GM21737 (cell line): ENCODE results near the gene ARSA.
"Not testable (repeated sequence)": the region's sequence is repeated elsewhere in the genome, so short reads cannot be mapped to it uniquely, and the experiment has no call there.

Experiments
- ATAC-seq: cut with Tn5 transposase; IDR thresholded peaks from one replicate; pipeline ENCODE4 v1.9.1; 2021; ENCODE audit warnings: mild to moderate bottlenecking, moderate library complexity; ENCODE audit not compliant: unreplicated experiment

The ARSA gene

DNA sequence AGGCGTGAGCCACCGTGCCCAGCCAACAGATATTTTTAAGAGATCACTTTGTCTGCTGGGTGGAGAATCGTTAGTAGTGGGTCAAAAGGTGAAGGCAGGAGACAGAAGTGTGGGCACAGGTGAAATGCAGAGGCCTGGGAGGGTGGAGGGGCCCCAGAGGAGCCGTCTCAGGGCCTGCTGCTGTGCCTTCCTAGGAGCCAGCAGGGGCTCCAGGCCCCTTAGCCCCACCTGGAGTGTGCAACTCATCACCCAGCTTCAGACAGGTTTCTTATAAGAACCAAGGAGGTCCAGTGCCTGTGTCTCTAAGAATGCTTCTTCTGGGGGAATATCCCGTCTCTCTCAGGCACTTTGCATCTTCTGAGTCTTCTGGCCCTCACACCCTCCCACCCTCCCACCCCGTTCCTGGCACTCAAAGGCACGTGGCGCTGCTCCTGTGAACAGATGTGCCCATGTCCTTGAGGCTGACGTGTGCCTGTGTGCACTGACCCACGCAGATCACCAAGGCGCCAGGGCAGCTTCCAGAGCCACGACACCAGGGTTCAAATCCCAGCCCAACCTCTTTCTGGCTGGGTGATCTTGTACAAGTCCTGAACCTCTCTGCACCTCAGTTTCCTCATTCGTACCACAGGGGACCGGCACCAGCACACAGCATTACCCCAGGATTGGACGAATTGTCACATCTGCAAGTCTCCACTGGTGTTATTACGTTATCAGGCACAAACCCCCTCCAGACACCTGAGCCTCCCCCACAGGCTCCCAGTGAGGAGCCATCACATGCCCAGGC is 3.4 kb downstream of the ARSA start:
- no peak for ATAC-seq

DNA sequence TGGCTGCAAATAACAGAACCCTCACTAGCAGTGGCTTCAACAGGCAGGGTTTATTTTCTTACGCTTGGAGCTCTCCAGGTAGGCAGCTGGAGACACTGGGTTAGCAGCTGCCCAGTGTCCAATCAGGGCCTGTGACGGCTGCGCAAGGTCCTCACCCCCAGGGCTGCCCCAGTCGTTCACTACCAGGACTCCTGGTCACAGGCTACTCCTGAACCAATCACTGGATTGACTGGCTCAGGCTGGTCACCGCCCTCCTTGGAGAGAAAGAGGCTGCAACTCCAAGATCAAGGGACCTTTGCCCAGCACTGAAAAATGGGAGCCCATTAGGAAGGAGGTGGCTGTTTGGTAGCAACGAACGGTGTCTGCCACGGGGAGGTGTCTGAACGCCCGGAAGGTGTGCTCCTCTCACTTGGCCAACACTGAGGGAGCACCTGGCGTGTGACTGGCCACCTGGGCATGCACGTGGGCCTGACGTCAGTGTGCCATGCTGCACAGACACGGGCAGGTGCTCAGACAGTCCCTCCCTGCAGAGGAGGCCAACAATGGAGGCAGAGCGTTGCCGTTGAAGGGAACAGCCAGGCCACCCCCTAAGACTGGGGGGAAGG is 5.1 kb downstream of the ARSA start:
- ATAC-seq: no peak

DNA sequence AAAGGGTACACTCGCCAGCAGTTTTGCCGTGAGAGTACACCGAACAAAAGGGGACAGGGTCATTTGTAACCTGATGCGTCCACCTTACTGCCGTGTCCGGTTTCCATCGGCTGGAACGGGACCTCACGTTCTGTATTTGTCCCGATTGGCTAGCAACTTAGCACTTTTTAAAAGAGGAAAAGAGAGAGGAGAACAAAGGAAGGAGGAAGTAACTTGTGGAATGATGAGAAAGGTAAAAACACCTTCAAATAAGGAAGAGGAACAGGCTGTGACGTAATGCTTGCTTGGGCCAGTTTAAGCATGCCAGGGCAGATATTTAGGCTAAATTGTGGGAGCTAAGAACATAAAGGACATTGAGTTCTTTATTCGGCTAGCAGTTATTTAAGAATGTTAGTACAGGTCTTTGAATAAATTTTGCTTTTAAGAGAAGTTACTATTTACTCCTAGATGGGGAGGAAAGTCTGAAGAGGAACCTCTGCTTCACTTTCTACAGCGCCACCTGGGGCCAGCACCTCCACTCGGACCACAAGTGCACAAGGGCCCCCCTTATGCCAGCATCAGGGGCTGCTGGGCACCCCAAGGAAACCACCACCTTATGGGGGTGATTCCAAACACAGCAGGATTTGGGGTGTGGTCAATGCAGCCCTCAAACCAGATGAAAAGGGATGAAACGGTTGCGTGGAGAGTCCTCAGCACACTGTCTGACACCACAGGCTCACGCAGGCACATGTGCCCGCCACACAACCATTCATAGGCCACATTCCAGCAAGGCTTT is 5.8 kb downstream of the ARSA start:
- no peak for ATAC-seq

DNA sequence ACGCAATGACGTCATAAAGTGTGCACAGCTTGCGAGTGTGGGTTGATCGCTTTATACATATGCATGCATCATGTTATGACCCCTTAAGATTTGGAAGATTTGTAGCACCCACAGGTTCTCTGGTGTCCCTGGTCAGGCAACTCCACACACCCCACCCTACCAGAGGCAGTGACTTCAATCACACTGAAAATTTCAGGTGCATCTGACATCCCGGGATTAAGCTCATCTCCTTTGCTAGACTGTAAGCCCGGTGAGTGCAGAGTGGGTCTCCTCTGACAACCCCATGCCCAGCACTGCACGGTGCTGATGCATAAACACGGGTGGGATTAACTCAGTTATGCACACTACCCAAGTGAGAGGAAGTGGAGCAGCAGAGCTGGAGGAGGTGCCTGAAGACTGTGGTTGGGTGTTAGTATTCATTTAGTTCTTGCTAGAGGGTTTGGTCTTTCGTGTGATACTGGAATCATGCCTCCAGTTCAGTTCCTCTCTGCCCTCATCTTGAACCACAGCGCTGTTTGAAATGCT is 6.5 kb downstream of the ARSA start:
- peak; percentile 38 for ATAC-seq

DNA sequence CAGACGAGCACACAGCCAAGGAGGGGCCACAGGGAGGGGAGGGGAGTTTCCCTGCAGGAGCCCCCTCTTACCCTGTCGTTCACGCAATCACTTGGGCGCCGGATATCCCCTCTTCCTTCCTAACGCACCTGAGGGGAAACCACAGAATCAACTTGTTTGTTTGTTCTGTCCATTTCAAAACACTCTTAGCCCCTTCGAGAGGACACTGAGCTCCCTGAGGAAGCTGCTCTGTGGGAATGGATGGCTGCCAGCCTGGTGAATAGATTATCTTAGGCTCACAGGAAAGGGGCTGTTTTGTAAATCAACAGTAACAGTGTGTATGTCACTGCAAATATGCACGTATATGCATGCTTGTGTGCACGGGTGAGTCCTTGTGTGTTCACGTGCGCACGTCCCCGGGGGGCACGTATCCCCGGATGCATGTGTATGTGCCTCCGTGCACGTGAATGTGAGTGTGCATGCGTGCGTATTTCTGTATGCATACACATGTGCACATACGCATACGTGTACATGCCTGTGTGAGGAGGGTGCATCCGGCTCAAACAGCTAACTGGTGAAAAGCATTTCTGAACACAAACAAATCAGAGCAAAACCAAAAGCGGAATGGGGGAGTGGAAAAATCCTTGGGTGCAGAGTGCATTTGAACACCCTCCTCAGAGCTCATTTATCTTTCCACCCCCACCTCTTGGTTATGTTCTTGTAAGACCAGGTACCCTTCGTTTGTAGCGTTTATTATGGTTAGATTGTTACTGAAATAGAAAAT is 7.2 kb downstream of the ARSA start:
- ATAC-seq: peak; percentile 54

DNA sequence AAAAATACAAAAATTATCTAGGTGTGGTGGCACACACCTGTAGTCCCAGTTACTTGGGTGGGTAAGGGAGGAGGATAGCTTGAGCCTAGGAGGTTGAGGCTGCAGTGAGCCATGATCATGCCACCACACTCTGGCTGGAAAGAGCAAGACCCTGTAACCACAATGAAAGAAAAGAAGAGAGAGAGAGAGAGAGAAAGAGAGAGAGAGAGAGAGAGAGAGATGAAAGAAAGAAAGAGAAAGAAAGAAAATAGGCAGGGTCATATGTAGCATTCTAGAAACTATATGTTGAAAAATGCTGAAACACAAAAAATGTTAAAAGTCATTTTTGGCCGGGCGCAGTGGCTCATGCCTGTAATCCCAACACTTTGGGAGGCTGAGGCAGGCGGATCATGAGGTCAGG is 13.7 kb downstream of the ARSA start:
- not testable (repeated sequence) for ATAC-seq

DNA sequence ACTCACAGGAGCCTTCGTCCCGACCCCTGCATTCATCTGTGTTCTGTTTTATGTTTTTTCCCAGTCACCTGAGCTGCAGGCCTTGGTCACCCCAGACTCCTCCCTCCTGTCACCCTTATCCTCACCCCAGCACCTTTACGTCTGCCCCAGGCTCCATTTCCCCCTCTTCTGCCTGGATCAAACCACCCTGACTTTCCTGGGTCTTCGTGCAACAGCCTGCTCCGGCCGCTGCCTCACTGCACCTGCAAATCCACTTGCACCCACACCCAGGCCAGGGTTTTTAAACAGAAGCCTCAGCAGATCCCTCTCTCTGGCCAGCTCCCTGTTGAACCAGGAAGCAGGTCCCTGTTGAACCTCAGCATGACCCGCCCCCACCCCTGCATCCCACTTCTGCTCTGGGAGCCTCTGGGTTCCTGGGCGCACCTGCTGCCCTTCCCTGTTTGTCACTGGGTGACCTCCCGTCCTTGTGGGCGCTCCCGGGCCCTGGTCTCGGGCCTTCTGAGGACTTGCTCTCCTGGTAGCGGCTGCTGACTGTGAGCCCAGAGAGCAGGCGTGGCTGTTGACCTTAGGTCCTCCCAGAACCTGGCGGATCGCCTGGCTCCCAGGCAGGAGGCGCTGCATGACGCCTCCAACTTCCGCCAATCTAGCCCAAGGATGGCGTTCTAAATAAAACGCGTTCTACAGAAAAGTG is 14.5 kb downstream of the ARSA start:
- no peak for ATAC-seq

DNA sequence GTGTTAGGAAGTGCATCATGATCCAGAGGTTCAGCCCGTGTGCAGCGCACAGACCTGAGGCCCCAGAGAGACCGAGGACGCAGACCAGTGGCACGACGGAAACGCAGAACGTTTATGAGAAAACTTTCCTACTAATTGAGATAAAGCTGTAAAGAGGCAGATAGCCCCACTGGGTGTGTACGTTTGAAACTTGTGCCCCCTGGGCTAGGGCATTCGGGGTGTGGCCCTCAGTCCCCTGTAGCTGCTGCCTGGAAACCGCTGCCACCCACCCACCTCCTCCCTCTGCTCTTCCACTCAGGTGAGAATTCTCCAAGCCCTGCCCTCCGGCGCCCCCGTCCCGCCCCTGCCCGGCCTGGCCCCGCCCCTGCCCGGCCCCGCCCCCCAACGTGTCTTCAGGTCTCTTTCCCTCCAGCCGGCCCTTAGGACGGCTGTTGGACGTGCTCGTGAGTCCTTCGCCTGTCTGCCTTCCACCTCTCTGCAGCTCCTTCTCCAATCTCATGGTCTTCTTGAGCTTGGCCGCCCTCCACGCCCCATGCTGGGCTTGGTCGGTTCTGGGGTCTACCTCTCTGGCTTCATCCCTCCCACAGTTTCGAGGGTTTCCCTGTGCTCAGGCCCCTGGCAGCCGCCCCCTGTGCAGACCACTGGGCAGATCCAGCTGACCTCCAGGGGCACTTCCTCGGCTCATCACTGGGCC is 15.3 kb downstream of the ARSA start:
- no peak for ATAC-seq

DNA sequence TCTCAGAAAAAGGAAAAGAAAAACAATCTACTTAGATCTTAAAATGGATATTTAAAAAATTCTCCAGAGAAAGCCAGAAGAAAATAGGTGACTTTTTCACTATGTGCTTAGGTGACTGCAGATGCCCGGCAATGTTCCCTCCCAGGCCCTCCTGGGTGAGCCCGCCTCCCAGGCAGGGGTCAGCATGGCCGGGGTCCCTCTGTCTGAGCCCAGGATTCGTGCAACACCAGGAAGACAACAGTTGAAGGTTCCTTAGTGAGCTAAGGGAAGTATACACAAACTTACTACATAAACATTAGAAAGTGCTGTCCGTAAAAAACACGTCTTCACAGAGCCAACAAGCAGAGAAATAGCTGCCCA is 15.8 kb downstream of the ARSA start:
- no peak for ATAC-seq

DNA sequence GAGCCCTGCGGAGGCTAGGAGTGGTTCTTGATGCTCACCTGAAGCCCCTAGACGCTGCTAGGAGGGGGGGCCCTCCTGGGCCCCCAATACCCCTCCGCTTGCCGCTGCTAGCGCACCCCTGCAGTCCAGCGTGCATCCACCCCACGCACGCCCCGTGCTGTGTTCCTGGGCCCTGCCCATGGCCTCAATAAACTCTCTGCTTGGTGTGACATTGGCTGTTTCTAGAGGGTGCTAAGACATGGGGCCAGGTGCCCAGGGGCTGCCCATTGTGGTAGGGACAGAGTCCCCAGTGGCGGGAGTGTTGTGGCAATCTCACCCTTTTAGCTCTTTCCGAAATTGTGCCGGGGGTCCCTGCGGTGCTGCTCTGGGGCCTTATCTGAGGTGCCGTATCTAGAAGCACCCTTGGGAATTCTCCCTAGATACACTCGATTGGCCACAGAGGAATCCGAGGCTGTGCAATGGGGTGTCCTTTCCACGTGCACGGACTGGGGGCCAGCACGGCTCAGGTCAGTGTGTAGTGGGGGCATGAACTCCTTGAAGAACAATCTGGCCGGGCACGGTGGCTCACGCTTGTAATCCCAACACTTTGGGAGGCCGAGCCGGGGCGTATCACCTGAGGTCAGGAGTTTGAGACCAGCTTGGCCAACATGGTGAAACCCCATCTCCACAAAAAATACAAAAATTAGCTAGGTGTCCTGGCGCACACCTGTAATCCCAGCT is 16.5 kb downstream of the ARSA start:
- ATAC-seq: no peak

DNA sequence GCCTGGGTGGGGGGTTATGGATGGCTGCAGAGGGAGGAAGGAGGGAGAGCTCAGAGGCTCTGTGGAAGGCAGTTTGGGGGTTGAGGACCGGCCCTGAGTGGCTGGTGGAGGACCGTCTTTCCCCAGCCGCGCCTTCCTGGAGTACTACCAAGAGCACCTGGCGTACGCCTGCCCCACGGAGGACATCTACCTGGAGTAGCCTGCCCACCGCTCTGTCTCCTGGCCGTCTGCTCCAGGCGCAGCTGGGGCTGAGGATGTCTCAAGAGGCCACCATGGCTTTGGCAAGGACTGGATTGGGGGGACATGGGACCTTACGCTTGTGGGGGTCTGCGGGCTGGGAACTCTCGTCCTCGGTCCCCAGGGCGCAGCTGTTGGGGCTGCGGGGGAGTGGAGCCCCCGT is 17.4 kb downstream of the ARSA start:
- ATAC-seq: no peak

DNA sequence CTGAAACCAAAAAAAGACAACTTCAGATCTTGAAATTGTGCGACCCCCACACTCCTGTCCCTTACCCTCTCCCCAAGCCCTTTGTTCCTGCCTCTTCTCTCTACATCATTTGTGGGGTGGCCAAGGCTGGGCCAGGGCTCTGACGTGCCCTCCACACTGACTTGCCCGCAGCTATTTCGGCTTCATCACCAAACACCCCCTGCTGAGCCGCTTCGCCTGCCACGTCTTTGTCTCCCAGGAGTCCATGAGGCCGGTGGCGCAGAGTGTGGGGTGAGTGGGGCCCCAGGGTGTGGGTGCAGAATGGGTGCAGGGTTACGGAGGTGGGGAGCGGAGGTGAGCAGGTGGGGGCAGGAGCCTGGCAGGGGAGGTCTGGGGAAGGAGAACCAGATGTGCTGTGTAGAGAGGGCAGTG is 17.9 kb downstream of the ARSA start:
- no peak for ATAC-seq

DNA sequence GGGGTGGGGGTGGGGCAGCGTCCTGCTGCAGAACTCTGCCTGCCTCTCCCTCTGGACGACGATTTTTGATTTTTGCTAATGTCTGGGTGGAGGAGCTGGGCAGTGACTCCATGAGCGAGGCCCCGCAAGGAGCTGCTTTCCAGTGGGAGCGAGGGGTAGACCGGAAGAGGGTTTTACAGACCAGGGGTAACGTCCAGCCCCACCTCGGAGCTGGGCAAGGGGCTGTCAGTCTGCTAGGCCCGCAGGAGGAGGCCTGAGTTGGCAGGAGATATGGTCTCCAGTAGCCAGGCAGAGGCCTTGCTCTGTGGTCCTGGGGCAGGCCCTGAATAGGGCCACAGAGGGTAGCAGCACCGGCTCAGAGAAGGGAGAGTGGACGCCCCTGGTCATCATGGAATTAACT is 18.4 kb downstream of the ARSA start:
- ATAC-seq: no peak

DNA sequence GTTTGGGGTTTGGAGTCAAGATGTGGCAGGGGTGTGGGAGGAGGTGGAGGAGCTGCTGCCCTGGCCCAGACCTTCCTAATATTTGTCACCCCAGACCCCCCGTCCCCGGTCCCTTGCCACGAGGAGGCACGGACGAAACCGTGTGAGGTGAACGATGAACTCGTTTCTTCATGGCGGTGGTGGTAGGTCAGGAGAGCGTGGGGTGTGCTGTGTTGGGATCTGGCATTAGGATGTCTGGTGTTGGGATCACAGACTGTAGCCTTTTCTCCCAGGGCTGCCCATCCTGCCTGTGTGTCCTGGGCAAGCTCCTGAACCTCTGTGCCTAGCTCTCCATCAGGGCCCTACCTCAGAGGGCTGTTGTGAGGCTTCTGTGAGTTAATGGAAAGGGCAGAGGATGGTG is 19.0 kb downstream of the ARSA start:
- ATAC-seq: no peak

DNA sequence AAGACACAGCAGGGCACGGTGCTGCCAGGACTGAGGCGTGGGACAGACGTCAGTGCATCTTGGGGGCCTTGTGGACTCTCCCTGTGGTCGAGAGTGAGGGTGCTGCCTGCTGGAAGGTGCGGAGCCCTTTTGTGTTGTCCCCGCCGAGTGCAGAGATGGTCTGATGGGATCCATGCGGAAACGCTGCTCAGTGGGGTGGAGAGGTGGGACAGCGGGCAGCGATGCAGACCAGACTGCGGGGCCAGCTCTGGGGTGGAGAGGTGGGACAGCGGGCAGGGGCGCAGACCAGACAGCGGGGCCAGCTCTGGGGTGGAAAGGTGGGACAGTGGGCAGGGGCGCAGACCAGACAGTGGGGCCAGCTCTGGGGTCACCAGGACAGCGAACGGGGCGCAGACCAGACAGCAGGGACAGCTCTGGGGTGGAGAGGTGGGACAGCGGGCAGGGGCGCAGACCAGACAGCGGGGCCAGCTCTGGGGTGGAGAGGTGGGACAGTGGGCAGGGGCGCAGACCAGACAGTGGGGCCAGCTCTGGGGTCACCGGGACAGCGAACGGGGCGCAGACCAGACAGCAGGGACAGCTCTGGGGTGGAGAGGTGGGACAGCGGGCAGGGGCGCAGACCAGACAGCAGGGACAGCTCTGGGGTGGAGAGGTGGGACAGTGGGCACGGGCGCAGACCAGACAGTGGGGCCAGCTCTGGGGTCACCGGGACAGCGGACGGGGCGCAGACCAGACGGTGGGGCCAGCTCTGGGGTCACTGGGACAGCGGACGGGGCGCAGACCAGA is 19.7 kb downstream of the ARSA start:
- ATAC-seq: not testable (repeated sequence)

DNA sequence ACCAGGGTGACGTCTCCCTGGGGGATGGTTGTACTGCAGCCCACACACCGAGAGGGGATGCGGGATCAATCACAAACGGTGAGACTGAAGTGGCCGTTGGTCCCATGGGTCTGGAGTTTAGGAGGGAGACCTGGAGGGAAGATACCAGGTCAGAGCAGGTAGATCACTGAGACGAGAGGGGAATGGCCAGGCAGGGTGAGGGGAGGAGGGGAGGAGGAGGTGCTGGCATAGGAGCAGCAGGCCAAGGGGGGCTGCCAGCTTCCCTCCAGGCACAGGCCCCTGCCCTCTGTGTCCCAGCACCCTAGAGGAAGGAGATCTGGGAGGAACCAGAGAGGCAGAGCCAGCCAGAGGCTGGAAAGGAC is 20.3 kb downstream of the ARSA start:
- no peak for ATAC-seq

DNA sequence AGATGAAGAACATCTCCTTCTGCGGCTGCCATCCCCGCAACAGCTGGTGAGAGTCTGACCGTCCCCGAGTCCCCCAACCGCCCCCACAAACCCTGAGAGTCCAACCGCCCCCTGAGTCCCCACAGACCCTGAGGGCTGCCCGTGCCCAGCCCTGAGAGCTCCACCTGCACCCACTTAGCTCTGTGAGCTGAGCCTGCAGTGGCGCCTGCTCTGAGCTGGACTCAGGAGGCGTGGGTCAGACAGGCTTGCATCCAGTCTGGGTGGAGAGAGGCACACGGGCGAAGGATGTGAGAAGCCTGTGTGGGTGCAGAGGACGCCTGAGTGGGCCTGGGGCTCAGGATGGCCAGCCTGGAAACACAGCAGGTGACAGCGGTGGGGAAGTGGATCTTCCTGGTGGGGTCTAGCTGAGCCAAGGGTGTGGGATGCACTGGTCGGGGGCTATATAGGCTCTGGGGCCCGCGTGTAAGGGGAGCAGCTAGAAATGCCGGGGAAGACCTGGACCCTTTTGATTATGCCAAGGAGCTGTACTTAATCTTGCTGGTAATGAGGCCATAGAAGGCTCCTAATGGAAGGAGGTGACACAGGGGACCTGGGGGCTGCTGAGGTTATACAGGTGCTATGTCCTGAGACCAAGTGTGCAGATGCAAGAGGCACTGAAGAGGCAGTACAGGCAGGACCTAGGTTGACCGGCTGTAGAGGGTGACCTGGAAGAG is 20.9 kb downstream of the ARSA start:
- no peak for ATAC-seq
